ENCODE measurements around the gene VAMP4.
"Not testable (repeated sequence)": the region's sequence is repeated elsewhere in the genome, so short reads cannot be mapped to it uniquely, and the experiment has no call there.

Gene VAMP4

DNA sequence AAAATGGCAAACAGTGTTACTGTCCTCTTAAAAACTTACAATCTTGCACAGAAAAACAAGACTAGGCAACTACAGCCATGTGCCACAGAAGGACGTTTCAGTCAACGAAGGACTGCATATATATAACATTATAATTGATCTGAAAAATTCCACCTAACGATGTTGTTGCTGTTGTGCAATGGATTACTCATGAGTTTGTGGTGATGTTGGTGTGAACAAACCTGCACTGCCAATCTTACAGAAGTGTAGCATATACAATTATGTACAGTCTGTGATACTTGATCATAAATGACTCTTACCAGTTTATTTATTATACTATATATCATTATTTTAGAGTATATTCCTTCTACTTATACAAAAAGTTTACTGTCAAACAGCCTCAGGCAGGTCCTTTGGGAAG is 6.8 kb upstream of the VAMP4 start:
- no peak for DNase-seq

DNA sequence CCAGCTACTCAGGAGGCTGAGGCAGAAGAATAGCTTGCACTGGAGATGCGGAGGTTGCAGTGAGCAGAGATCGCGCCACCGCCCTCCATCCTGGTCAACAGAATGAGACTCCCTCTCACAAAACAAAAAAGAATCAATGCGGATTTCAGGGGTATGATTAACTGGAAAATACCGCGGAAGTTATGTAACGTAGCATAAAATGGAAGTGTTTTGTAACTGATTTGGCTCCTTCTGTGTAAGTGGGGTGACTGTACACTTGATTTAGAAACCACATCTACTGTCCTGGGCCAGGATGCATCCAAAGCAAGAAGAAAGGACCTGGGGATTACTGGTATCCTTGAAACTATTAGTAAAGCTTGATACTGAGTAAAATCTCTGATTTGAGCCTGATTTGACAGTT is 3.1 kb upstream of the VAMP4 start:
- no peak for DNase-seq

DNA sequence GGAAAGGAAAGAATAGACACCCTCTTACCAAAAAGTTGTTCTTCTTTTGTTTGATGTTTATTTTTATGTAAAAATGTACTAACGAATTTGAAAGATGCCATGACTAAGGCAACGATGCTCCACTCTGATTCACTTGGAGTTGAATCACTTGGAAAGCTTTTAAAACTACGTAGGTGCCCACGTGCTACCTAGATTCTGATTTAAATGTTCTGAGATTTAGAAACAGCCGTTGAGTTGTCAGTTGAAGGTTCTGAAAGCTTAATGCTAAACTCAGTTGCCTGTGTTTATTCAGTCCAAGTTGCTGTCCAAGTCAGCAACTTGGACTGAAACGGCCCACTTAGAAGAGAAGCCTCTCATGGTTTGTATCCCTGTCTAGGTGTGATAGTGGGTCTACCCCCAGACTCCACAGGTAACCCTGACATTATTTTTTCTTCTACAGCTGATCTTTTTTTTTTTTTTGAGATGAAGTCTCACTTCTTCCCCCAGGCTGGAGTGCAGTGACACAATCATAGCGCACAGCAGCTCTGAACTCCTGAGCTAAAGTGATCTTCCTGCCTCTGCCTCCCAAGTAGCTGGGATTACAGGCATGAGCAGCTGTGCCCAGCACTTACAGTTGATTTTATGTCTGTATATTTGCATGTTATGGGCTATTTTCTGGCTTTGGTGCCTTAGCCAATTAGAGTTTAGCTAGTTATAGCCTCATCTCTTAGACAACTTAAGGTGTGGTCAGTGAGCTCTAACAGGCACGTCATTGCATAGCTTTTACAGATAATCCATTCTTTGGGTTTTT is 1.4 kb upstream of the VAMP4 start:
- DNase-seq, result no peak

DNA sequence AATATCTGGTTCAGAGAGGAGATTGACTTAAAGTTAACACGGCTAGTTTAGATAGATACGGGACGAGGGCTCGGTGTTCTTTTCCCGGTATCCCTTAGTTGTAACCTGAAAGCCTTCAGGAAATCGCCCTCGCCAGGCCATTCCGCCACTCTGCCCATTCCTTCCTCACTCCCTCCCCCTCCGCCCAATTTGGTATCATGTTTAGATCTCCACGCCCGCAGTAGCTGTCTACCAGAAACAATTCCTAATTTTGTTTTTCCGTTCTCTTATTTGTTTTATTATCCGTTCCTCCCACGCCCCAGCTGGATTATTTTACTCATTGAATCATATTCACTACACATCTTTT is 685 bp upstream of the VAMP4 start:
- no peak for DNase-seq

DNA sequence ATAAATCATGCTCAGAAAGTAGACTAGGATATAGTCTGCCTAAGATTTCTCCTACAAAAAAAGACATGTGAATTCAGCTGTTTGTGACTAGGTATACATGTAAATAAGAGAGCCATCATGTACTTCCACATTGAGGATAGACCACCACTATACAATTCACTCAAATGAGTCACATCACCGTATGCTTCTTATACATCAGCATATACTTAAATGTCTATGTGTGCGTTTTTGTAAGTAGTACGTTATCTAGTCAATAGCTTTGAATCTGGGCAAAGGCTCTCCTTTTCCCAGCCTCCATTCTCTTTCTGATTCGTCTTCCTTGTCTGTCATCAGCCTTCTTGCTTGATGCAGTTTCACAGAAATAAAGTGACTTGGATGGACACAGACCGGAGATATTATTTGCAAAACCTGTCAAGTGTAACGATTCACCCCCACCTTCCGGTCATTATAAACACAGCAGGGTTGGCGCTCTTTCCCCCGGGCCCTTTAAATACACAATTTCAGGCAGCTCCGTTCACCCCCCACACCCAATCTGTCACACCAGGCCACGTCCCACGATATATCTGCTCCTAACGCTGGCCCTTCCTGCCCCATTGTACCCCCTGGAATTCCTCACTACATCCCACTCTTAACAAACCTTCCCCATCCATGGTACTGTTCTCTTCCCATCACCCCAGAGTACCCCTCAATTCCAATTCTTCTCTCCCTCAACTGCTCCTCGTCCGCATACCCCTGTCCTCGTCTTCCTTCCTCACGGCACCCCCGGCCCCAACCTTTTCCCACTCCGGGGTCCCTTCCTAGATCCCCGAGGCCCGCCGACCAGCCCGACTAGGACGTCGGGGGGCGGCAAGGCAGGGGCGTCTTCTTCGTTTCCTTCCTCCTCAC is 636 bp downstream of the VAMP4 start:
- no peak for DNase-seq

DNA sequence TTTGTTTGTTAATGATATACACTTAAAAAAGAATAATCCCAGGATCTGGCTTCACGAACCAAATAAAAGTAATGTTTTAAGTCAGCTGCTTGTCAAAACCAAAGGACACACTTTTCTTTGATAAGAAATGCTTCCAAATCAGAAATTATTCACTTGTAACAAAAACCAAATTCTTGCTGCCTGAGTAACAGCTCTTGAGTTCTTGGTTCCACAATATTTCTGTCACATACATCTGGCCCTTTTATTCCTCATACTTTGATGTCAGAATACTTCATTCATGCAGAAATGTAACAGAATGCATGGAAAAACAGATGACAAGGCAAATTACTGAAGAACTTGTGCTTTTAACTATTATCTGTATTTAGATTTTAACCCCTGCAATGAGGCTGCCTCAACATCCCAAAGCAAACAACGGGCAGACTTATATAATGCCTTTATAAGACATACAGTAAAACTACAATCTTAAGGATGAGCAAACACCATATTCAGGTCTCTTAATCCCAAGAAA is 1.5 kb downstream of the VAMP4 start:
- no peak for DNase-seq

DNA sequence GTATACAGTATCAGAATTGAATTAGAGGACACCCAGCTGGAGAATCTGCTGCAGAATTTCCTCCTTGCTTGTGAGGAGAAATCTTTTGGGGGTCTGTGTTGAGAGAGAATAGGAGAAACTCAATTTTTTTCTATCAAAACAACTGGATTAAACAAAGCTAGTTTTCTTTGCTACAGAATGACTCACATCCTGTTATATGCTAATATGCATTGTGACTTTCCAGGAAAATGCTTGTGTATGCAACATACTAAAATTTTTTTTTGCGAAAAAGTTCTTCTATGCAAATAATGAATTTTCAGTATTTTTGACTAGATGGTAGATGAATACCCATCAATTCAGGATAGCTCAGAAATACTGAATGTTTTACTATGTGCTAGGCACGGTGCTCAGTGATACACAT is 2.2 kb downstream of the VAMP4 start:
- no peak for DNase-seq

DNA sequence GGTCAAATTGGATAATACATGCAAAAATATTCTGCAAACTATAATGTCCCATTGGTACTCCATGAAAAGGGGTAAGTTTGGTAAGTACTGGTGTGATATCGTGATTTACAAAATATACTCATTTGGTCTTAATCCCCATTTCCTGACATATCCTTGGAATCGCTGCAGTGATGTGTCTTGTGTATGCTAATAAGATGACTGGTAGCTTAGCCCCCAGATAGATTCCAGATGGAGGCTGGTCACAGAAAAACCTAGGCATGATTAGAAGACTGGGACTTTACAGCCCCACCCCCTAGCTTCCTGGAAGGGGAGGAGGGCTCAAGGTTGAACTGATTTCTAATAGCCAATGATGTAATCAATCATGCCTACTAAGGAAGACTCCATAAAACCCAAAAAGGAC is 3.0 kb downstream of the VAMP4 start:
- no peak for DNase-seq

DNA sequence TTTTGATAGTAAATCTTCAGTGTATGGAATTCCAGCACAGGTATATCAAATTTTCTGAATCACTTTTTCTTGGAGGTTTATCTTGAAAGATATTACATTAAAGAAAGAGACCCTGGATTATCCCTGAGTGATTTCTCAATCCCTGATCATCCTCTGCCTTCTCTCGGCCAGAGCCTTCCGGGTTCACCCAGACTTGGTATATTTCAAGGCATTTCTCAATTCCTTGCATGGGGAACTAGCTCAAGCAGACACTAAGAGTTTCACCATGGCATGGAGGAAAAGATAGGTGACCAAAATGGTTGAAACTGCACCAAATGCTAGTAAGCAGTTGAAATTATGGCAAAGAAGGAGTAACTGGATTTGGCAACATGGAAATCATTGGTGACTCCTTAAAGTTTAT is 5.7 kb downstream of the VAMP4 start:
- DNase-seq, result no peak

DNA sequence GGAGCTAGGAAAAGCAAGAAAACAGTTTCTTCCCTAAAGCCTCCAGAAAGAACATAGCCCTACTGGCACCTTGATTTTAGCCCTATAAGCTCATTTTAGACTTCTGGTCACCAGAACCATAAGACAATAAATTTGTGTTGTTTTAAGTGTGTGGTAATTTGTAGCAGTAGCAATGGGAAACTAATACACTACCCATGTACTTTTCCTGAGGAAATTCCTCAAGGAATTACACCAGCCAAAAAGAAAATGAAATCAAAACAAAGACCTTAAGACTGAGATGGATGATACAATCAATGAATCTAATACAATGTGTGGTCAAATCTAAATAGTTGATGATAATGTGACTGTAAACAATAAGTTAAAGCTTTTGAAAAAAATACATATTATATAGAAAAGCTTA is 11.8 kb downstream of the VAMP4 start:
- no peak for DNase-seq

DNA sequence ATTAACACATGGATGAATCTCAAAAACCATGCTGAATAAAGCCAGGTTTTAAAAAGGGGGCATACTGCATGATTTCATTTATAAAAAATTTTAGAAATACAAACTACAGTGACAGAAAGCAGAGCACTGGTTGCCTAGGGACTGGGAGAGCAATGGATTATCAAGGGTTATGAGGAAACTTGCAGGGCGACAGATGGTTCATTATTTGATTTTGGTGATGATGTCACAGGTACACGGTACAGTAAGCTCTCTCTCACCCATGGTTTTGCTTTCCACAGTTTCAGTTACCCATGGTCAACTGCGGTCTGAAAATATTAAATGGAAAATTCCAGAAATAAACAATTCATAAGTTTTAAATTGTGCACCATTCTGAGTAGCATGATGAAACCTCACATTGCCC is 14.1 kb downstream of the VAMP4 start:
- no peak for DNase-seq

DNA sequence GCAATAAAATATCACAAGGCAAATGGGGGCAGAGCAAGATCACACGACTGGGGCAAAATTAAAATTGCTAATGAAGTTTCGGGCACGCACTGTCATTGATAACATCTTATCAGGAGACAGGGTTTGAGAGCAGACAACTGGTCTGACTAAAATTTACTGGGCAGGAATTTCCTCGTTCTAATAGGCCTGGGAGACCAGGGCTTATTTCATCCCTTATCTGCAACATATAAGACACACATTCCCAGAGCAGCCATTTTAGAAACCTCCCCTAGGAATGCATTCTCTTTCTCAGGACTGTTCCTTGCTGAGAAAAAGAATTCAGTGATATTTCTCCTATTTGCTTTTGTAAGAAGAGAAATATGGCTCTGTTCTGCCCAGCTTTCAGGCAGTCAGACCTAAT is 18.7 kb downstream of the VAMP4 start:
- DNase-seq, result not testable (repeated sequence)

DNA sequence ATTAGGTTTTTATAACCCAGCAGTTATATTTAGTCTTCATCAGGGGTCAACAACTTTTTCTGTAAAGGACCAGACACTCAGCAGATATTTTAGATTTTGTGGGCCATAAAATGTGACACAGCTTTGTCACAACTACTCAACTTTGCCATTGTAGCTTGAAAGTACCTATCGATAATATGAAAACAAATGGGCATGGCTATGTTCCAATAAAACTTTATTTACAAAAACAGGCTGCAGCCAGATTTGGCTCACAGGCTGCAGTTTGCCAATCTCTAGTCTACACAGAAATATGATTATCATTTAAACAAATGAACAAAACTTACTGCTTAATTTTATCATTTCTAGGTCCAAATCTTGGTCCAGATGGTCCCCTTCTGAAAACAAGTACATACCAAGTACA is 23.0 kb downstream of the VAMP4 start:
- no peak for DNase-seq

DNA sequence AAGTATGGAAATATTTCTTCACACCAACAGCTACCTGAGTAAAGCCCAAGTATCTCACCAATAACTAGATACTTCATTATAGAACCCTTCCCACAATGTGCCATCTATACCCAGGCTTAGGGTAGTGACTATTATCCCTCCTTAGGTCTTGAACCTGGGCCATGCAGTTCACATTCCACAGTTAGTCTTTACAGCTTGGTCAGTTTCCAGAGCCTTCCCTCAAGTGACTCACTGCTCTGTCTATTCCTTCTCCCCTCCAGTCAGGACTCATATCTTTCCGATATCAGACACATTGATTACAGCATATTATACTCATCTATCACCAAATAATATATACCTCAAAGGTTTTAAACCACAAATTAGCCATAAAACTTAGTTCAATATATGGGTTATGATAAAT is 23.6 kb downstream of the VAMP4 start:
- no peak for DNase-seq

DNA sequence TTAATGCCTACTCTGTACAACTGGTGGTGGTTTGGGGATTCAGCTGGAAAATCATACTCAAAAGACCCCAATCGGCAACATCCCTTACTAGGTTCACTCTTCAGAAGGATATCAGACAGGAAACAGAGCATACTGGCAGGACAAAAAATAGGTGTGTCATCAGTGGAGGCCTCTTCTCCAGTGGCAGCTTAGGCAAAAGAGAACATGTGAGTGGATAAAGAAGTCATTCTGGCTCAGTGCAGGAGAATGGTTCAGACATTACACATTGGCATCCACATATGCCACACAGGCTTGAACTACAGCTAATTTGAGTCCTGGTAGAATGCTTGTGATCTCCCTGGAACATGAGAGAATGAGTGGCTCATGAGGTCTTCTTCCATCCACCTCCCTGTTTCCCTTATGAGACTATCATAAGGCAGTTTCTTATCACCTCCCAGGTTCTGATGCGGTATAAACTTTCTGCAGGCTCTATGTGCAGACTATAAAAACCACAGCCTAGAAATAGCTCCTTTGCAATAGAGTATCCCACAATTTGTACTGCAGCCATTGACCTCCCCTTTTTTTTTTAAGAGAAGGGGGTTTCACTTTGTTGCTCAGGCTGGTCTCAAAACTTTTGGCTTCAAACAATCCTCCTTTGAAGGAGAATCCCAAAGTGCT is 24.7 kb downstream of the VAMP4 start:
- no peak for DNase-seq

DNA sequence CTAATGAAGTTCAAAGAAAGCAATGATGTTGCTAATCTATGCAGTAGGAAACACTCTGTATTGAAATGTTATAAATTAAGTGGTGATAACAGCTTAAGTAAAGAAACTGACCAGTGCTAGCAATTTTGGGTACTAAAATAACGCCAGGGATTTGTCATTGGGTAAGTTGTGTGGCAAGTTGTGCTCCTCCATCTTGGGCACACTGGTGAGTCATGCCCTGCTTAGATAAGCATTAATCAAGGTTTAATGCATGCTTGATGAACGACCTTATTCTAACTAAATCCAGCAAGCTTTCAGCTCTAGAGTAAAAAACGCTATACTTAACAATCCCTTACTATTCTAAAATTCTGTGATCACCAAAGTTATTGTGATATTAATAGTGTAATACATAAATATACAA is 25.2 kb downstream of the VAMP4 start:
- DNase-seq, result no peak

DNA sequence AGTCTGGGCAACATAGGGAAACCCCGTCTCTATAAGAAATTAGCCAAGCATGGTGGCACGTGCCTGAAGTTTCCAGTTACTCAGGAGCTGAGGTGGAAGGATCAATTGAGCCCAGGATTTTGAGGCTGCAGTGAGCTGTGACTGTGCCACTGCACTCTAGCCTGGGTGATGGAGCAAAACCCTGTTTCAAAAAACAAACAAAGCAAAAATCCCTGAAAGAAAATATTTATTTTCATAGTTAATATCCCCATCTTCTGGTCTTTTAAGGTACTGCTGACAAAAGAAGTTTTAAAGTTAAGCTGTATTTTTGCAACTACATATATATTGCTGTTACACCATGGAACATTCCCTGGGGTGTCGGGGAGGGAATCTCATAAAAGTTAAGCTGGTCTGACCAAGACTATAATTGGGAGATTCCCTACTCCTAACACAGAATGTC is 26.0 kb downstream of the VAMP4 start:
- no peak for DNase-seq

DNA sequence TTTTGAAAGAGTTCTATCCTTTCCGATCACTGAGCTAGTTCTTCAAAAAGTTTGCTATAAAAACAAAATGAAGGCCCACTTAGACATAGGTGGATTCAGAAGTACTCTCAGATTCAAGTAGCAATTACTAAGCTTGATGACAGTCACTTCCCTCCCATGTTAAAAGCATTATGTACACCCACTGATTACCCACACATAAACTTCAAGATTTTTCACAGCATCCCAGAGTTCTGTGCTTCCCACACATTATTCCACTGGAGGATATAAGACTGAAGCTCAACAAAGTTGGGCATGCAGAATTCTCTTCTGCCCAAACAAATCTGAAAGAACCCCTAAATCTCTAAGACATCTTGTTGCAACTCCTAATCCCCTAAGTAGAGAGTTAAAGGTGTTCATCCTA is 29.5 kb downstream of the VAMP4 start:
- no peak for DNase-seq

DNA sequence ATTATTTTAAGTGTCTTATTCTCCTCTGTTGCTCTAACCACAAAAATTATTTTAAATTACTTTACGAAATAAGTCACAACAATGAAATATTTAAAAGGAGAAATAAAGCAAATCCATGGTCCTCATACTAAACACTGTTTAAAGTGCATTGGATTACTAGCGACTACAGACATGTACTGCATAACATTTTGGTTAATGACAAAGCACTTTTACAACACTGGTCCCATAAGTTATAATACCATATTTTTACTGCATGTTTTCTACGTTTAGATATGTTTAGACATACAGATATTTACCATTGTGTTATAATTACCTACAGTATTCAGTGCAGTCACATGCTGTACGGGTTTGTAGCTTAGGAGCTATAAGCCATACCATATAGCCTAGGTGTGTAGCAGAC is 30.2 kb downstream of the VAMP4 start:
- DNase-seq, result no peak

DNA sequence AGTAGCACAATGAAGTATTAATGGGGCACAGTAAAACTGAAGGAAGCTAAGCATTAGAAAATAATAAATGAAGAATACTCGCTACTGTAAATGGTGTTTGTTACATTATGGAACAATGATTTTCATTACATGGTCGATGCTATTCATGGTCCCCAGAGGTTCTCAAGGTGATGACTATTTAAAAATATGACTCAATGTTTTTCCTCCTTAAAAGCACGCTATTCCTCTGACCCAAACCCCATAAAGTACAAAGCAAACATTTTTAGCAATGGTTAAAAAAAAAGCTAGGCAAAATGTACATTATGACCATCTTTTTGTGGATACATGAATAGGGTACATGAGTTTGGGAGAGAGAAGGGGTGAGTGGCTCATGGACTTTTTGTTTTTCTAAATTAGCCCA is 34.3 kb downstream of the VAMP4 start:
- no peak for DNase-seq

DNA sequence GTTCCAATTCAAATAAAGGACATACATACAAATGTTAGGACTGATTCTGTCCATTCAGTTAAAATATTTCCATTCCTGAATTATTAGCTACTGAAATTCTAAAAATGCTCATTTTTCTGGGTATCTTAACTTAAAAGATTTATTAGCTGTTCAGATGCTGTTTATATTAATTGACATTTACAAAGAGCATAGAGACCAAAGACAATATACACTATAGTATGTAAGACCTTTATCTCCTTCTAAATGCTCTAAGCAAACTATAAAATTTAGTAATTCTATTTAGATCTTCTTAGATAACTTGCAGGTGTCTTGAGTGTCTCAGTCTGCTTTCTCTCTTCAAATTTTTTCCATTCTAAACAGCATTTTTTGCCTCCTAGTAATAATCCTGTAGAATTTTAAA is 39.3 kb downstream of the VAMP4 start:
- DNase-seq, result no peak

DNA sequence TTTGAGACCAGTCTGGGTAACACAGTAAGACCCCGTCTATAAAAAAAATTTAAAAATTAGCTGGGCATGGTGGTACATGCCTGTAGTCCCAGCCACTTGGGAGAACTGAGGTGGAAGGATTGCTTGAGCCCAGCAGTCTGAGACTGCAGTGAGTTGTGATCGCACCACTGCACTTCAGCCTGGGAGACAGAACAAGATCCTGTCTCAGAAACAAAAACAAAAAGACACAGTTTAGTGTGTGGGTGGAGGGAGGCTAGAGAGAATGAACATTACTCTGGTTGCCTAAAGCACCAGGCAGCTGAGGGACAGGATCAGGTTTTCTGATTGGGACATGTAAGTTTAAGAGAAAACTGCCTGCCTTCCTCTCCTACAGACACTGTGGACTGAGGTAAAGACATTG is 42.3 kb downstream of the VAMP4 start:
- no peak for DNase-seq

DNA sequence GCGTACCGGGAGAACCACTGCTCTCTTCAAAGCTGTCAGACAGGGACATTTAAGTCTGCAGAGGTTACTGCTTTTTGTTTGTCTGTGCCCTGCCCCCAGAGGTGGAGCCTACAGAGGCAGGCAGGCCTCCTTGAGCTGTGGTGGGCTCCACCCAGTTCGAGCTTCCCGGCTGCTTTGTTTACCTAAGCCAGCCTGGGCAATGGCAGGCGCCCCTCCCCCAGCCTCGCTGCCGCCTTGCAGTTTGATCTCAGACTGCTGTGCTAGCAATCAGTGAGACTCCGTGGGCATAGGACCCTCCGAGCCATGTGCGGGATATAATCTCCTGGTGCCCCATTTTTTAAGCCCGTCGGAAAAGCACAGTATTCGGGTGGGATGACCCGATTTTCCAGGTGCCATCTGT is 46.1 kb downstream of the VAMP4 start:
- not testable (repeated sequence) for DNase-seq

DNA sequence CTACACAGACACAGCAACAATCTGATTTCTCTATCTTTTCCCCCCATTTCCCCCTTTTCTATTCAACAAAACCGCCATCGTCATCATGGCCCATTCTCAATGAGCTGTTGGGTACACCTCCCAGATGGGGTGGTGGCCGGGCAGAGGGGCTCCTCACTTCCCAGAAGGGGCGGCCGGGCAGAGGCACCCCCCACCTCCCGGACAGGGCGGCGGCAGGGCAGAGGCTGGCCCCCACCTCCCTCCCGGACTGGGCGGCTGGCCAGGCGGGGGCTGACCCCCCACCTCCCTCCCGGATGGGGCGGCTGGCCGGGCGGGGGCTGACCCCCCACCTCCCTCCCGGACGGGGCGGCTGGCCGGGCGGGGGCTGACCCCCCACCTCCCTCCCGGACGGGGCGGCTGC is 48.3 kb downstream of the VAMP4 start:
- DNase-seq, result not testable (repeated sequence)
